C4-2B (cell line): ENCODE data around the gene TTC32.

Experiments
- H3K27ac ChIP-seq: fragments of 450-650 bp; 2 replicates; pipeline ENCODE4 v1.5.1; 2017
- CTCF ChIP-seq: fragments of 450-650 bp; conservative IDR thresholded peaks from 2 replicates; pipeline ENCODE4 v1.5.1; 2017; ENCODE audit warnings: mild to moderate bottlenecking
- ZFX ChIP-seq: fragments of 450-650 bp; IDR thresholded peaks from 2 replicates; pipeline ENCODE4 v1.6.1; 2017

The TTC32 gene

DNA sequence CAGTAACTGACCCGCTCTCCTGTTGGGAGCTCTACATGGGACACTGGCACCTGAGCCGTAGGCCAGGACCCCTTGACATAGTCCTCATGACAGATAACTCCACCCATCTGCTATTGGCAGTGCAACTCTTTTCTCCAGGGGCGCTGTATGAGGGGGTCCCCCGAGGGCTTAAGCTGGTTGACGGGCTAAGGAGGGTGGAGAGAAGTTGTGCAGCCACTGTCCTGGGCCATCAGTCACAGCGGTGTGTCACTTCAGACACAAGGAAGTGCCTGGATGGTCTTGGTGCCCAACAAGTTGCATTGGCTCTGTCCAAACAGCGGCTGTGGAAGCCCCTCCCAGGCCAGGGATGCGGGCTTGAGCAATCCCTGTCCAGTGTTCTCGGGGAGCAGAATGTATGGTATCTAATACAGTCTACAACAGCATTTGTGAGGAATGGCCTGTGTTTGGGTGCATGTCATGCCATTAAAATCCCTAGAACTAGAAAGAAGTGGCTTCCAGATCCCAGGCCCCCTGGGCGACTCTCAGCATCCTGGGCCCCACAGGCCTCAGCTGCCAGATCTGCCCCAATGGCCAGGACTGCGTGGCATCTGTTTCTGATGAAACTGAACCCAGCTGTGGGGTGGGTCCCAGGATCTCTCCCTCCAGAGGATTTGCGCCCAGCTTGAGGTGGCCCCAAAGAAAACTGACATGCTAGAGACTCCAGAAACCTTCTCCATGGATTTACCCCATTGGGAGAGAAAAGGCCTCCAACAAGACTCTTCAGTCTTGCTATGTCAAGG, 23.3 kb downstream of the TTC32 start:
- H3K27ac ChIP-seq = no peak overlapping the region
- TF ChIP-seq ZFX = no peak
- no peak for TF ChIP-seq CTCF

DNA sequence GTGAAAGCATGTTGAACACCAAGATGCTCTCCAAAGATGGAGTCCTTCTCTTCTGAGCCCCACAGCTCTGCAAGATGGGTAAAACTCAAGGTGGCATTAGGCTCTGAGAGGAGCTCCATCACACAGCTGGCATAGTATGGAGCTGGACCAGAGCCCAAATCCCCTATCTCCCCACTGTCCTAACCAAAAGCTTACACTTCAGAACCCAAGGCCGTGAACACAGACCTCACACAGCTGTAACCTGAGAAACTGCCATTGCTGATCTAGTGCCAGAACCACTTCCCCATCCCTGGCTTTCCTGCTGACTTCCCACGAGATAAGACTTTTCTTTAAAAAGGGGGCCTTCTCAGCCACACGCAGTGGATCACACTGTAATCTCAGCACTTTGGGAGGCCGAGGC, 25.0 kb downstream of the TTC32 start:
- no peak overlapping the region for H3K27ac ChIP-seq
- no peak for TF ChIP-seq CTCF
- TF ChIP-seq ZFX = no peak

GRCh38 chr2:19875280-19875679, 26.5 kb downstream of the TTC32 start:
- TF ChIP-seq CTCF (no peak), ZFX (no peak)
- no peak overlapping the region for H3K27ac ChIP-seq

DNA sequence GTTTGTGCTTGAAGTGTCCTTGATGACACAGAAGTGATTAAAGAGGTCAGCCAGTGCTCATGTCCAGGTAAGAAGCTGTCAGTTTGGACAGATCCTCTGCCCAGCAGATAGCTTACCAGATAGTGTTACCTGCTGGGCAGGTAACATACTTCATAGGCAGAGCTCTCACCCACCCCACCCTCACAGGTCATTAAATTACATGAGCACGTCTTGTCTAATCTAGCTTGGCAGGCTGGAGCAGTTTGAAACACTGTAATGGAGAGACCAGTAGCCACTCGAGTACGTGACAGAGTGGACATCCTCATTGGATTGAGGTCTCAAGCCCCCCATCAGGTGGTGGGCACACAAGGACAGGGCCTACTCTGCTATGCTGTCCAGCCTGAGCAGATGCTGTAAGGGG, 27.1 kb downstream of the TTC32 start:
- H3K27ac ChIP-seq = no peak overlapping the region
- TF ChIP-seq ZFX = no peak
- no peak for TF ChIP-seq CTCF

DNA sequence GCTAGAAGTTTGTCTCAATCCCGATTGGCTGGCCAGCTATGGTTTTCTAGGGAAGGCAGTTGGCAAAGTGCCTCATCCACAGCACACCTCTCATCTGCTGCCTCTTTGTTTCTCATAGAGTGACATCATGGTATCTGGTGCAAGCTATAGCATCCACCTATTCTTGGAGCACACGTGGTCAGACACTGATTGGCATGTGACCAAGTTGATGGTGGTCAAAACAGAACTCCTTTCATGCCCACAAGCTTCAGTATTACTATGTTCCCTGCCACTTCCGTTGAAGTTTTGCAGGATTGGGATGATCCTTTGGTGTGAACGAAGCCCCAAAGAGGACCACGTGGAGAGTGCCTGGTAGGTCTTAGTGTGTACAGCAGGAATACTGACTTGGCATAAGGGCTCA, 28.8 kb downstream of the TTC32 start:
- TF ChIP-seq CTCF (no peak), ZFX (no peak)
- H3K27ac ChIP-seq = no peak overlapping the region

DNA sequence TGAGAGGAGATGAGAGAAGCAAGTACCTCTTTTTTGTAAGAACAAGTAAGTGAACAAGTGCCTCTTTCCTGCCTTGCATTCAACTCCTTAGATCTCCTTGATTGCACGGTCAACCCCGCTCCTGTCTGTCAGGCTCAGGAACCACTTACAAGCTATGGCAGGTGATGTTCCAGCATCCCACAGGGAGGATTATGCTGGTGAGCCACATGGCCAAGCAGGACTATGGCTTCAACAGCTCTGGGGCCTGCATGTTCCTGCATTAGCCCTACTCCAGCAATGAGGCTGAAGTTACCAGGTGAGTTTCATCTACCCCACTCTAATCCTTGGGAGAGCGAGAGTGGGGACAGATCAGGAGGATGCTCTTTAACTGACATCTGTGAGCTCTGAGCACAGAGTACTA, 29.5 kb downstream of the TTC32 start:
- TF ChIP-seq CTCF (no peak), ZFX (no peak)

GRCh38 chr2:19871836-19872235, 29.9 kb downstream of the TTC32 start:
- H3K27ac ChIP-seq = no peak overlapping the region
- TF ChIP-seq CTCF = no peak
- TF ChIP-seq ZFX = no peak

More for the DNA sequence above, 29.5 kb downstream of the TTC32 start:
- no peak overlapping the region for H3K27ac ChIP-seq
